A172 (cell line): ENCODE data around the gene NPW. TPM values are rescaled to one million over a fixed set of nuclear protein-coding genes. Genes with fewer than 3 reads are reported as not detected.

Source experiments
- DNase-seq: peaks from one replicate; pipeline ENCODE4 v3.0.0-alpha.2; 2015; ENCODE audit warnings: low spot score
- total RNA-seq: library from RNA; depleted of rRNA; stranded (reverse); fragments of >200 nt; shearing (Covaris generic); gene quantifications from 2 replicates; pipeline ENCODE4 v1.2.3, GENCODE V29; 2014

Gene NPW
- total RNA-seq, 1 experiment from 2014 or later = not detected

- no peak for DNase-seq
Observed at GRCh38 chr16:2036200-2036966, 16.8 kb downstream of the NPW start.

DNA sequence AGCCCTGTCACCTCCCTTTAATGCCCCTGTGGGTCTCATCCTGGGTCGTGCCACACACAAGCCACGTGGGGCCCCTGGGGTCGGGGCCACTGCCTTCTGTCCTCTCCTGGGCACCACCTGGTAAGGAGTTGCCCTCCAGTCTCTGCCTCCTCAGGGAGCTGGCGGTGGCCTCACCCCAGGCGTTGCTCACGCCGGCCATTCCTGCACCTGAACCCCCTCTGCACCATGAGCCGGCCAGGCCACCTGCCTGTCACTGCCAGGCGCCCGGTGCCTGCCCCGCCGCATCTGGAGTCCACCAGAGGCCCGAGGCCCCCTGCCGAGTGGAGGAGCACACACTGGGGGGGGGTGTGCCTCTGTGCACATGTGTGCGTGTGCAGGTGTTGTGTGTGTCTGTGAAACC, 17.5 kb downstream of the NPW start:
- no peak for DNase-seq

DNA sequence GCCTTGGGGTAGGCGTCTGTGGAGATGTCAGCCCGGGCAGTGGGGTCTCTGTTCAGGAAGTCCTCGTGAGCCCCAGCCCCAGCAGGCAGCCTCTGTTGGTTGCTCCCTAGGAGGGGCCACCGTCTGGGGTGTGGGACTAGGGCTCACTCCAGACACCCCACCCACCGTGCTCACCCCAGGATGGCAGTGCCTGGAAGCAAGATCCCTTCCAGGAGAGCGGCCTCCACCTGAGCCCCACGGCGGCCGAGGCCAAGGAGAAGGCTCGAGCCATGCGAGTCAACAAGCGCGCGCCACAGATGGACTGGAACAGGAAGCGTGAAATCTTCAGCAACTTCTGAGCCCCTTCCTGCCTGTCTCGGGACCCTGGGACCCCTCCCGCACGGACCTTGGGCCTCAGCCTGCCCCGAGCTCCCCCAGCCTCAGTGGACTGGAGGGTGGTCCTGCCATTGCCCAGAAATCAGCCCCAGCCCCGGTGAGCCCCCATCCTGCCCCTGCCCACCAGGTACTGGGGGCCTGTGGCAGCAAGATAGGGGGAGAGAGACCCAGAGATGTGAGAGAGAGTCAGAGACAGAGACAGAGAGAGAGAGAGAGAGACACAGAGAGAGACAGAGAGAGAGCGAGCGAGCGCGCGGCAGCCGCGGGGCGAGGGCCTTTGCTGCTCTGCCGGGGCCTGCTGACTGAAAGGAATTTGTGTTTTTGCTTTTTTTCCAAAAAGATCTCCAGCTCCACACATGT, 18.2 kb downstream of the NPW start:
- DNase-seq = no peak

GRCh38 chr16:2038382-2039231, 19.0 kb downstream of the NPW start:
- DNase-seq = no peak

DNA sequence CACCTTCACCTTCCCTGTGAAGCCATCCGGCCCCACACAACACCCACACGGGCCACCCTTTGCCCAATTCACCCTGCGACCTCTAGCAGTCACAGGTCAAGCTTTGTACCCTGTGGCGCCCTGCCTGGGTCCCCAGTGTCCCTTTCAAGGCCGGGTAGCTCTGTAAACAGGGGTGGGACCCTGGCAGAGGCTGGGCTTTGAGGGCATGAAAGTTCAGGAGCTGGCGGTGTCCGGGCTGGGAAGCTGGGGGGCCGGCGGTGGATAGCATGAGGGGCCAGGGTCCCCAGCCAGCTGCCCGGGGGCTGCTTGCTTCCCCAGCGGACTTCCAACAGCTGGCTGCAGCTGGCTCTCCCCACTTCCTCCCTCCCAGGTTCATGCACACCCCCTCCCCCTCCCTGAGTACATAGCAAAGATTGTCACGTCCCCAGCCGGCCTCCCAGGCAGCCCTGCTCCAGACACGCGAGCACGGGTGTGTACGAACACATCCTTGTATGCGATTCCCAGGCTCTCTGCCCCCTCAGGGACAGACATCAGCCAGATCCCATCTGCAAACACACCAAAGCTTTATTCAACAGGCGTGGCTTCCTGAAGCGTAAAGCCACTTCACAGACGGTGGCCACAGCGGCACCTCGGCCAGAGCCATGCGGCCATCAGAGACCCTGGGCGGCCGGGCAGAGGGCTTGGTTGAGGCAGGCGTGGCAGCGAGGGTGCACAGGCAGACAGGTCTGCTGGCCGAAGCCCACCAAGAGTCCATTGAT, 19.9 kb downstream of the NPW start:
- peak; percentile 48 for DNase-seq

DNA sequence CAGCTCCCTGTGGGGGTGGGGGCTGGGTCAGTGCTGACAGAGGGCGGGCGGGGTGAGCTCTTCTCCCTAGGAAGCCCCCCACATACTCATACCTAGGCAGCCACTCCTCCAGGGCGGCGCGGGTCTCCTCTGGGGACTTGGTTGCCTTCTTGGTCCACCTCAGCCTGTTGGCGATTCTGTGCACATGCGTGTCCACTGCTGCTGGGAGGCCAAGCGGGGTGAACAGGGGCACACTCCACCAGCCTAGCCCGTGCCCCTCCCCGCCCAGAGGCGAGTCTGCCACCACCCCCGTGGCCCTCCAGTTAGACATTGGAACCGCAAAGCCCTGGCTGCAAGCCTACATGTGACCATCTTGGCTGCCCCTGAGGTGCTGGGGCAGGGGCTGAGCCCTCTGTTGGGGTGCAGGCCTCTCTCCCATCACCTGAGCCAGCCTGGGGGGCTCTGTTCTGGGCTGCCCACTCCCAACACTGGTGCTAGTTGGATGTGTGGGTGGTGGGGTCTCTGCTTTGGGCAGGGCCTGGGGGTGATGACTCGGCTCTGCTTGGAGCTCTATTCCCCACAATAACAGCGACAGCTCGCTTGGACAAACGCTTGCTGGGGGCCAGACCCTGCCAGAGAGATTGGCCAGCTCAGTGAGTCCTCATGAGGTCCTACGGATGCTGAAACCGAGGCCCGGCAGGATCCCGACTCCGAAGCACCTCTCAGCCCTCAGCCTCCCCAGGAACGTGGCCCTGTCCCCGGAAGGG, 20.6 kb downstream of the NPW start:
- peak; percentile 44 for DNase-seq

- DNase-seq = peak; percentile 96
Observed at GRCh38 chr16:2040787-2041522, 21.4 kb downstream of the NPW start.

DNA sequence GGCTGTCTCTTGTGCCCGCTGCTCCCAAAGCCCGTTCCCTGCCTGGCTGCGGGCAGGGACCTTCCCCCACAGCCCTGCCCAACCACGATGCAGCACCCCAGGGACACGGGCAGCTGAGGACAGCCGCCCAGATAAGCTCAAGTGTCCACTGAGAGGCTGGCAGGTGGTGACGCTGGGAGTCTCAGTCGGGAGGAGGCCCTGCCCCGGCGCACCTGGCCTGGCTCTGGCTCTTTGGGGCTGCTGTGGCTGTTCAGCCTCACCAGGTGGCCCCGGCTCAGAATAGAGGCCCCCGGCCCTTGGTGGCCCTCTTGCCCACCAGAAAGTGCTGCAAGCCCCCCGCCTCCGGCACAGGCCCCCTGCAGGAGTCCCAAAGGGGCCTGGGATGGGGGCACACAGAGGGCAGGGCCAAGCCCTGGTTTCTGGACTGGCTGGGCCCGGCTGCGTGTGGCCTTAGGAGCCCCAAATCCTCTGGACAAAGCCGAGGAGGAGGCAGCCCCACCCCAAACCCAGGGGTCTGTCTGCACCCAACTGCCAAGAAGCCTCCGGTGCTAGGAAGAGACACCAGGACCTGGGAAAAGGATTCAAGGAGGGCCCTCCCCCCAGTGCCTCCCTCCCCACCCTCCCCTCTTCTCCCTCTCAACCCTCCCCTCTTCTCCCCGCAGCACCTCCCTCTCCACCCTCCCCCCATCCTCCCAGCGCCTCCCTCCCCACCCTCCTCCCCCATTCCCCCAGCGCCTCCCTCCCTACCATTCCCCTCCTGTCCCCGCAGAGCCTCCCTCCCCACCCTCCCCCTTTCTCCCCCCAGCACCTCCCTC, 22.8 kb downstream of the NPW start:
- no peak for DNase-seq

GRCh38 chr16:2042986-2043666, 23.5 kb downstream of the NPW start:
- DNase-seq = peak; percentile 67

DNA sequence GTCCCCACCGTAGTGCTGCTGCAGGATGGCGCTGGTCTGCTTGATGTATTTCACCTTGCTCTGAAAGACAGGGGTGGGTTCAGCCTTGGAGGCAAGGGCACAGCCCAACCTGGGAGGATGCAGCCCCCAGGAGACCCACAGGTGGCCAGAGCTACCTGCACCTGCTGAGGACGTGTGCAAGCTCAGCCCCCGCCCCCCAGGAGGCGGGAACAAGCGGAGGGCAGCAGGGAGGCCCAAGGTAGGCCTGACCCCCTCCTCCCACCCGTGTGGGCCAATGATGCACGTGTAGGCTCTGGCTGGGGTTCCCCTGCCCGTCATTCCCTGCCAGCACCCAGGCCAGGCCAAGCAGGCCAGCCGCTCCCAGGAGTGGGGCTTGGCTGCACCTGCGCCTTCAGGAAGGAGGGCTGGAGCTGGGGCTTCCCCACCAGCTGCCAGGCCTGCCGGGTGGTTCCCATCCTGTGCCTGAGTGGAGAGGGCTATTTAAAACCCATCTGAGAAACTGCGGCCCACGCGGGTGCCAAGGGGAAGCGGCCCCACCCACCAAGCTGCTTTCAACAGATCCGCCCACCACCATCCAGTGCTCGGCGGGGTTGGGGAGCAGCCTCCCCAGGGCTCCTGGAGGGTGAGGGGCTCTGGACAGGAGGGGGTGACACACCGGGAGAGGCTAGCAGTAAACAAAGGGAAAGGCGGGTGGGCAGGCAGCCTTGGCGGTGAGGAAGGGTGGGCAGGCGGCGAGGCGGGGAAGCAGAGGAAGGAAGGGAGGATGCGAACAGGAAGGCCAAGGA, 24.3 kb downstream of the NPW start:
- DNase-seq = peak; percentile 70

DNA sequence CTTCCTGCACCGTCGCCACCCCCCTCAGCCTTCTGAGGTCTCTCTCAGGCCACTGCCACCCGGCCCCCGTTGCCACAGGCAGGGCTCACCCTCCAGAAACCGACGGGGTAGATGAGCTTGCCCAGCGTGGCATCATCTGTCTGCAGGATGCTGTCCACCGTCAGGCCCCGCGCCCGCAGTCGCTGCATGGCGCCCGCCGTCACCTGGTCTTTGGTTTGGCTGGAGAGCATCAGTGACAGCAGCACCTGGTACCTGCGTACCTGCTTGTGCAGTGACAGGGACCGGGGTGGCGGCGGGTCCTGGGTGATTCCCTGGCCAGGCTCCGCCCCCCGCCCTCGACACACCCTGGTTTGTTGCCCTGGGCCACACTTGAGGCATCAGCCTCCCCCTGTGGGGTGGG, 25.0 kb downstream of the NPW start:
- no peak for DNase-seq

DNA sequence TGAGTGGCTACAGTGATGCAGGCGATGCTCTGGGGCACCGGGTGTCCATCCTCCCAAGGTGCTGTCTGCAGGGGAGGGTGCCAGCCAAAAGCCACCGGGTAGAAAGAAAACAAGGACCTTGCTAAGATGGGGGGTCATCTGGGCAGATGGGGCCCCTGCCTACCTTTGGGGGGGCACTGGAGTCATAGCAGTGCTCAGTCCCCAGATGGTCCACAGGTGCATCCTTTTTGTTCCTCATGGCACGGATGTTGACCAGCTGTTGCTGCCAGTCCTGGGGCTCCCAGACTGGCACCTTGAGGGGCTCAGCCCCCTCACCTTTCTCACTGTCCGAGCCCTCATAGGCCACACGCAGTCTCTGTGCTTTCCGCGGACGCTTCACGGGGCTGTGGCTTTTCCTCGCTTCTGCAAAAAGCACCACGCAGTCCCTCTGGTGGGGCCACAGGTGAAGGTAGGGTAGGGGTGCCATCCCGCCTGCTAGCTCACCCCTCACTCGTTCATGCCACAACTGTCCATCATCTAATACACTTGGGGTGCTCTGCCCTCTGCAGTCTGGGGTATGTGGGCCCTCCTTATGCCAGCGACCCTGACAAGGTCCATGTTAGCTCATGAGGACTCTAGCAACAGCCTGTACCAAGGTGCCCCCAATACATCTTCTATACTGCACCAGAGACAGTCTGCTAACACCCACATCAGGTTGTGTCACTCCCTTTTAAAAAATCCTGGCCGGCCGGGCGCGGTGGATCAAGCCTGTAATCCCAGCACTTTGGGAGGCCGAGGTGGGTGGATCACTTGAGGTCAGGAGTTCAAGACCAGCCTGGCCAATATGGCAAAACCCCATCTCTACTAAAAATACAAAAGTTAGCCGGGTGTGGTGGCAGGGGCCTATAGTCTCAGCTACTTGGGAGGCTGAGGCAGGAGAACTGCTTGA, 26.6 kb downstream of the NPW start:
- DNase-seq = no peak

DNA sequence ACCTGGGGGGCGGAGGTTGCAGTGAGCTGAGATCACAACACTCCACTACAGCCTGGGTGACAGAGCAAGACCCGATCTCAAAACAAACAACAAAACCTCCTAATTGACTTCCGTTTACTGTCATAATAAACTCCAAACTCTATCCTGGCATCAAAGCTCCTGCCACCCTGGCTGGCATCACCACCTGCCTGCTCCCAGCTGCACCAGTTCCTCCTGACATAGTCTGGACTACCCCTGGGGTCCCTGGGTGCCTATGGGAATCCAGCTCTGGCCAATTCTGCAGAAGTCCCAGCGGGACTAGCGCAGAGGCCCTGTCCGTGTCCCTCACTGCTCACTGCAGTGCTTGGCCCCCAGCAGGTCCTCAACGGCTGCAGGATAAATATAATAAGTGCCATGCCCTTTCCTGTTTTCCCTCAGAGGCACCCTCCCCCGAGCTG, 27.3 kb downstream of the NPW start:
- DNase-seq = no peak

DNA sequence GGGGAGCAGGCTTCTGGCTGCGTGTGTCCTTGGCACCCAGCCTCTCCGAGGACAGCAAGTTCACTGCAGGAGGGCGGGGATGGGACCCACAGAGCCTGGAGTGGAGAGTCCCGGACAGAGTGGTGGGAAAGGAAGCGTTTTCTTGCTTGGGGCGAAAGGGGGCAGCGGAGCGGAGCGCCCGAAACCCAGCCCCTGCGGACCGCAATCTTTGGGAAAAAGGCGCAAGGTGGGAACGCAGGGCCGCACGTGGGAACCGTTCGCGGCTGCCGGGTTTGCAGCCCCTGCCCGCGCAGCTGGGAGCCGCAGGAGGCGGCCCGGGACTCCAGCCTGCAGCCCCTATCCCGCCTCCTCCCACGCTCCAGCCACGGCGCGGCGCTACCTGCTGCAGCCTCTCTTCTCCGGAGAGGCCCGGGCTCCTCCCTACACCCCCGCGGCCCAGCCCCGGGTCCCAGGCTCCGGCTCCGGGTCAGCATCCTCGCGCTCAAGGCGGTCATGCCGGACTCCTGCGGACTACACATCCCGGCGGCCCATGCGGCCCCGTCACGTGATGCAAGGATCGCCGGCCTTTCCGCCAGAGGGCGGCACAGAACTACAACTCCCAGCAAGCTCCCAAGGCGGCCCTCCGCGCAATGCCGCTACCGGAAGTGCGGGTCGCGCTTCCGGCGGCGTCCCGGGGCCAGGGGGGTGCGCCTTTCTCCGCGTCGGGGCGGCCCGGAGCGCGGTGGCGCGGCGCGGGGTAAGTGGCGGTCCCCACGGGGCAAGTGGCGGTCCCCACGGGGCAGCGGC, 27.9 kb downstream of the NPW start, which contains the start of the genes NTHL1 and TSC2:
TSS of gene NTHL1 (minus strand) at position 505 of the 786 bp plus-strand sequence. CDS start at position 494, 11 bp downstream.
TSS of gene TSC2 (plus strand) at position 656 of the 786 bp plus-strand sequence. CDS start 631 bp downstream, outside the sequence.
- peak; percentile 93 for DNase-seq

DNA sequence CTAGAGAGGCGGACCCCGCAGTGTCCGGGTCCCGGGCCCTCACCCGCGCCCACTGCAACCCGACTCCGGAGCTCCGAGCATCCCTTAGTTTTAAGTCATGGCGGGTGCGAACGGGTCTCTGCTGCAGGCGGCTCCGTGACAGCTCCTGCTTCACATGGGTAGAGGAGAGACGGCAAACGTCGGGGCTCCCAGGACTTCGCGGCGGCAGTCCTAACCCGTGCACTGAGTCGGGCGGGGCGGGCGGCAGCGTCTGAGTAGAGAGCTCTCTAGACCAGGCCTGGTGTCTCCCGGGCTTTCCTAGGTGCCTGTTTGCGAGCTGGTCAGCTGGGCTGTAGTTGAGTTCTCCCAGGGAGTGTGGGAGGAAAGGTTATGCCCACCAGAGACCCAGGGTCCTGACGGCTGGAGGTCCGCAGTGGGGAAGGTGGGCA, 28.5 kb downstream of the NPW start:
- no peak for DNase-seq

GRCh38 chr16:2053211-2053610, 33.6 kb downstream of the NPW start:
- DNase-seq = no peak
